ENCODE measurements around the gene TANGO2. TPM values are rescaled to one million over a fixed set of nuclear protein-coding genes. Genes with fewer than 3 reads are reported as not detected.
A peak's percentile ranks its signal among the peaks of the same experiment; 100 is the strongest.

The TANGO2 gene
- total and polyA plus RNA-seq, 9 of the 15 experiments (the other 6 are each of a cell fraction or from before 2014, with no cell fraction given) = 15.5 to 94.9 (median 70.1) TPM

DNA sequence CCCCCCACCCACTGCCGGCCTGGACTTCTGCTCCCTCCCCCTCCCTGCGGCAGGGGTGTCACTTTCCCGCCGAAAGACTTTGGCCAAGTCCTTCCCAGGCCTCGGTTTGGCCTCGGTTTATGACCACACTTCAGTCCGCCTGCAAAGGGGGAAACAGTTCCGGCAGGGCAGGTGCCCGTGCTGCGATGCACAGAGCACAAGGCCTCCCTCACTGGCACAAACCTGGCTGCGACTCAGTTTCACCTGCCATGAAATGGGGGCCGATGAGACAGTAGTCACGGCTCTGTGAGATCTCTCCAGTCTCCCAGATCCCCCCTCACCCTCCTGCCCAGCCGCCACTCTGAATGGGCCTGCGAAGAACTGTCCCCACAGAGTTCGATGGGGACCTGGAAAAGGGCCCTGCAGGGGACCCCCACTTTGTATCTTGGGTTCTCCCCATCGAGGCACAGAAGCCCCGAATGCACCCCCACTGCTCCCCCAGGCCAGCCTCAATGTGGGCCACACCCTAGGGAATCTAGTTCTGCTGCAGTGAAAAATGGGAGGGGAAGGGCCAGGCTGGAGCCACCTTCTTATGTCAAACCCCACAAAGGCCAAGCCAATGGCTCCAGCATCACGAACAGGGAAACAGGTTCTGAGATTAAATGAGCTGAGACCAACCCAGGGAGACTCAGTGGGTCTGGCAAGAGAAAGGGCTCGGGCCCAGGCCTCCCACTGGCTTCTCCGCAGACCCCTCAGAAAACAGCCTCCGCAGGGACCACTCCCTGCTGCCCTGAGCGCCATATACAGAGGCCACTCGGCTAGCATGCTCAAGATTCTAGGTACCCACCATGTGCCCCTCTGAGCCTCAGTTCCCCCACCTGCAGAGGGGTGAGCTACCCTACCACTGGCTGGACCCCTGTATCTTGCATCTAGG, 33.3 kb upstream of the TANGO2 start (continued):
- TF ChIP-seq, protein P1, sequence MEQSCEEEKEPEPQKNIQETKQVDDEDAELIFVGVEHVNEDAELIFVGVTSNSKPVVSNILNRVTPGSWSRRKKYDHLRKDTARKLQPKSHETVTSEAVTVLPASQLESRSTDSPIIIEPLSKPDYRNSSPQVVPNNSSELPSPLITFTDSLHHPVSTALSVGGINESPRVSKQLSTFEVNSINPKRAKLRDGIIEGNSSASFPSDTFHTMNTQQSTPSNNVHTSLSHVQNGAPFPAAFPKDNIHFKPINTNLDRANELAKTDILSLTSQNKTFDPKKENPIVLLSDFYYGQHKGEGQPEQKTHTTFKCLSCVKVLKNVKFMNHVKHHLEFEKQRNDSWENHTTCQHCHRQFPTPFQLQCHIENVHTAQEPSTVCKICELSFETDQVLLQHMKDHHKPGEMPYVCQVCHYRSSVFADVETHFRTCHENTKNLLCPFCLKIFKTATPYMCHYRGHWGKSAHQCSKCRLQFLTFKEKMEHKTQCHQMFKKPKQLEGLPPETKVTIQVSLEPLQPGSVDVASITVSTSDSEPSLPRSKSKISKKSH (CRISPR knock-in tag; IDR thresholded peaks at IDR 0.05) = no peak
- TF ChIP-seq ZNF12 (CRISPR knock-in tag; IDR thresholded peaks at IDR 0.05) (no peak), NCOR1 (IDR thresholded peaks at IDR 0.05) (no peak), NFIX (CRISPR knock-in tag; IDR thresholded peaks at IDR 0.05; ENCODE audit: low read depth) (no peak), FOXM1 (IDR thresholded peaks at IDR 0.05; ENCODE audit: low read depth) (no peak), FOXM1 (CRISPR knock-in tag; IDR thresholded peaks at IDR 0.05; ENCODE audit: low read depth) (no peak), ZNF239 (CRISPR knock-in tag; IDR thresholded peaks at IDR 0.05) (no peak), ZSCAN32 (CRISPR knock-in tag; IDR thresholded peaks at IDR 0.05) (no peak), KLF13 (tag; IDR thresholded peaks at IDR 0.05; ENCODE audit: borderline replicate concordance, low read depth) (no peak), JUN (IDR thresholded peaks at IDR 0.05; ENCODE audit: borderline replicate concordance, low read depth, low read length) (no peak), JUN (CRISPR knock-in tag; IDR thresholded peaks at IDR 0.05; ENCODE audit: borderline replicate concordance) (no peak), ADNP (tag; IDR thresholded peaks at IDR 0.05) (no peak), ZNF830 (CRISPR knock-in tag; IDR thresholded peaks at IDR 0.05) (peak; percentile 95)
- TF ChIP-seq, protein P2, sequence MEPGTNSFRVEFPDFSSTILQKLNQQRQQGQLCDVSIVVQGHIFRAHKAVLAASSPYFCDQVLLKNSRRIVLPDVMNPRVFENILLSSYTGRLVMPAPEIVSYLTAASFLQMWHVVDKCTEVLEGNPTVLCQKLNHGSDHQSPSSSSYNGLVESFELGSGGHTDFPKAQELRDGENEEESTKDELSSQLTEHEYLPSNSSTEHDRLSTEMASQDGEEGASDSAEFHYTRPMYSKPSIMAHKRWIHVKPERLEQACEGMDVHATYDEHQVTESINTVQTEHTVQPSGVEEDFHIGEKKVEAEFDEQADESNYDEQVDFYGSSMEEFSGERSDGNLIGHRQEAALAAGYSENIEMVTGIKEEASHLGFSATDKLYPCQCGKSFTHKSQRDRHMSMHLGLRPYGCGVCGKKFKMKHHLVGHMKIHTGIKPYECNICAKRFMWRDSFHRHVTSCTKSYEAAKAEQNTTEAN (CRISPR knock-in tag; IDR thresholded peaks at IDR 0.05) = no peak
- TF ChIP-seq, protein P3, sequence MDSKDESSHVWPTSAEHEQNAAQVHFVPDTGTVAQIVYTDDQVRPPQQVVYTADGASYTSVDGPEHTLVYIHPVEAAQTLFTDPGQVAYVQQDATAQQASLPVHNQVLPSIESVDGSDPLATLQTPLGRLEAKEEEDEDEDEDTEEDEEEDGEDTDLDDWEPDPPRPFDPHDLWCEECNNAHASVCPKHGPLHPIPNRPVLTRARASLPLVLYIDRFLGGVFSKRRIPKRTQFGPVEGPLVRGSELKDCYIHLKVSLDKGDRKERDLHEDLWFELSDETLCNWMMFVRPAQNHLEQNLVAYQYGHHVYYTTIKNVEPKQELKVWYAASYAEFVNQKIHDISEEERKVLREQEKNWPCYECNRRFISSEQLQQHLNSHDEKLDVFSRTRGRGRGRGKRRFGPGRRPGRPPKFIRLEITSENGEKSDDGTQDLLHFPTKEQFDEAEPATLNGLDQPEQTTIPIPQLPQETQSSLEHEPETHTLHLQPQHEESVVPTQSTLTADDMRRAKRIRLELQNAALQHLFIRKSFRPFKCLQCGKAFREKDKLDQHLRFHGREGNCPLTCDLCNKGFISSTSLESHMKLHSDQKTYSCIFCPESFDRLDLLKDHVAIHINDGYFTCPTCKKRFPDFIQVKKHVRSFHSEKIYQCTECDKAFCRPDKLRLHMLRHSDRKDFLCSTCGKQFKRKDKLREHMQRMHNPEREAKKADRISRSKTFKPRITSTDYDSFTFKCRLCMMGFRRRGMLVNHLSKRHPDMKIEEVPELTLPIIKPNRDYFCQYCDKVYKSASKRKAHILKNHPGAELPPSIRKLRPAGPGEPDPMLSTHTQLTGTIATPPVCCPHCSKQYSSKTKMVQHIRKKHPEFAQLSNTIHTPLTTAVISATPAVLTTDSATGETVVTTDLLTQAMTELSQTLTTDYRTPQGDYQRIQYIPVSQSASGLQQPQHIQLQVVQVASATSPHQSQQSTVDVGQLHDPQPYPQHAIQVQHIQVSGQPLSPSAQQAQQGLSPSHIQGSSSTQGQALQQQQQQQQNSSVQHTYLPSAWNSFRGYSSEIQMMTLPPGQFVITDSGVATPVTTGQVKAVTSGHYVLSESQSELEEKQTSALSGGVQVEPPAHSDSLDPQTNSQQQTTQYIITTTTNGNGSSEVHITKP (IDR thresholded peaks at IDR 0.05; ENCODE audit: partially characterized antibody) = peak; percentile 81
- TF ChIP-seq, protein P4, sequence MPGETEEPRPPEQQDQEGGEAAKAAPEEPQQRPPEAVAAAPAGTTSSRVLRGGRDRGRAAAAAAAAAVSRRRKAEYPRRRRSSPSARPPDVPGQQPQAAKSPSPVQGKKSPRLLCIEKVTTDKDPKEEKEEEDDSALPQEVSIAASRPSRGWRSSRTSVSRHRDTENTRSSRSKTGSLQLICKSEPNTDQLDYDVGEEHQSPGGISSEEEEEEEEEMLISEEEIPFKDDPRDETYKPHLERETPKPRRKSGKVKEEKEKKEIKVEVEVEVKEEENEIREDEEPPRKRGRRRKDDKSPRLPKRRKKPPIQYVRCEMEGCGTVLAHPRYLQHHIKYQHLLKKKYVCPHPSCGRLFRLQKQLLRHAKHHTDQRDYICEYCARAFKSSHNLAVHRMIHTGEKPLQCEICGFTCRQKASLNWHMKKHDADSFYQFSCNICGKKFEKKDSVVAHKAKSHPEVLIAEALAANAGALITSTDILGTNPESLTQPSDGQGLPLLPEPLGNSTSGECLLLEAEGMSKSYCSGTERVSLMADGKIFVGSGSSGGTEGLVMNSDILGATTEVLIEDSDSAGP (CRISPR knock-in tag; IDR thresholded peaks at IDR 0.05) = no peak
- TF ChIP-seq, protein P5, sequence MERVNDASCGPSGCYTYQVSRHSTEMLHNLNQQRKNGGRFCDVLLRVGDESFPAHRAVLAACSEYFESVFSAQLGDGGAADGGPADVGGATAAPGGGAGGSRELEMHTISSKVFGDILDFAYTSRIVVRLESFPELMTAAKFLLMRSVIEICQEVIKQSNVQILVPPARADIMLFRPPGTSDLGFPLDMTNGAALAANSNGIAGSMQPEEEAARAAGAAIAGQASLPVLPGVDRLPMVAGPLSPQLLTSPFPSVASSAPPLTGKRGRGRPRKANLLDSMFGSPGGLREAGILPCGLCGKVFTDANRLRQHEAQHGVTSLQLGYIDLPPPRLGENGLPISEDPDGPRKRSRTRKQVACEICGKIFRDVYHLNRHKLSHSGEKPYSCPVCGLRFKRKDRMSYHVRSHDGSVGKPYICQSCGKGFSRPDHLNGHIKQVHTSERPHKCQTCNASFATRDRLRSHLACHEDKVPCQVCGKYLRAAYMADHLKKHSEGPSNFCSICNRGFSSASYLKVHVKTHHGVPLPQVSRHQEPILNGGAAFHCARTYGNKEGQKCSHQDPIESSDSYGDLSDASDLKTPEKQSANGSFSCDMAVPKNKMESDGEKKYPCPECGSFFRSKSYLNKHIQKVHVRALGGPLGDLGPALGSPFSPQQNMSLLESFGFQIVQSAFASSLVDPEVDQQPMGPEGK (CRISPR knock-in tag; IDR thresholded peaks at IDR 0.05; ENCODE audit: borderline replicate concordance) = no peak

All from K562 (cell line).